Endothelial cell of umbilical vein (primary cell): ENCODE results near the gene MRM2.

Experiments
- EZH2 ChIP-seq: IDR thresholded peaks from 2 replicates; pipeline ENCODE4 v1.6.1; 2012; ENCODE audit warnings: borderline replicate concordance, low read depth, mild to moderate bottlenecking, moderate library complexity, low read length, inconsistent platforms; ENCODE audit not compliant: severe bottlenecking
- FOS ChIP-seq: IDR thresholded peaks from 2 replicates; pipeline ENCODE4 v1.6.1; 2011; ENCODE audit warnings: mild to moderate bottlenecking, low read length, moderate library complexity, borderline replicate concordance; ENCODE audit not compliant: insufficient read depth
- GATA2 ChIP-seq: IDR thresholded peaks from 2 replicates; pipeline ENCODE4 v1.7.0; 2011; ENCODE audit warnings: low read depth, mild to moderate bottlenecking, moderate library complexity, mixed read lengths, low read length; ENCODE audit not compliant: insufficient read length, insufficient read depth
- JUN ChIP-seq: IDR thresholded peaks from 2 replicates; pipeline ENCODE4 v1.6.1; 2011; ENCODE audit warnings: borderline replicate concordance, low read depth; ENCODE audit not compliant: insufficient read length, insufficient read depth
- MYC ChIP-seq: IDR thresholded peaks from one replicate; pipeline ENCODE4 v1.6.1; 2011; ENCODE audit warnings: mild to moderate bottlenecking, low read depth, low read length
- POLR2A ChIP-seq: IDR thresholded peaks from 2 replicates; pipeline ENCODE4 v1.6.1; 2012; ENCODE audit warnings: low read depth, mild to moderate bottlenecking, control low read depth, low read length
- POLR2AphosphoS5 ChIP-seq: IDR thresholded peaks from 2 replicates; pipeline ENCODE4 v1.6.1; 2012; ENCODE audit warnings: low read depth, mild to moderate bottlenecking, control low read depth, low read length, moderate library complexity; ENCODE audit not compliant: insufficient read depth
- TF ChIP-seq, protein P1 (sequence below), 2 donors: IDR thresholded peaks; 1 replicate in 1 of 2; 2 replicates in 1 of 2; pipeline ENCODE4 v1.5.1; 2011; ENCODE audit warnings: low read length in 2 of 2, mild to moderate bottlenecking in 2 of 2, moderate library complexity in 2 of 2, control low read depth in 1 of 2, inconsistent platforms in 1 of 2, low read depth in 1 of 2; ENCODE audit not compliant: insufficient read depth in 1 of 2; ENCODE audit errors: extremely low read depth in 1 of 2
- TF ChIP-seq, protein P2 (sequence below): IDR thresholded peaks from 2 replicates; pipeline ENCODE4 v1.6.1; 2011; ENCODE audit not compliant: insufficient read depth, insufficient read length

DNA sequence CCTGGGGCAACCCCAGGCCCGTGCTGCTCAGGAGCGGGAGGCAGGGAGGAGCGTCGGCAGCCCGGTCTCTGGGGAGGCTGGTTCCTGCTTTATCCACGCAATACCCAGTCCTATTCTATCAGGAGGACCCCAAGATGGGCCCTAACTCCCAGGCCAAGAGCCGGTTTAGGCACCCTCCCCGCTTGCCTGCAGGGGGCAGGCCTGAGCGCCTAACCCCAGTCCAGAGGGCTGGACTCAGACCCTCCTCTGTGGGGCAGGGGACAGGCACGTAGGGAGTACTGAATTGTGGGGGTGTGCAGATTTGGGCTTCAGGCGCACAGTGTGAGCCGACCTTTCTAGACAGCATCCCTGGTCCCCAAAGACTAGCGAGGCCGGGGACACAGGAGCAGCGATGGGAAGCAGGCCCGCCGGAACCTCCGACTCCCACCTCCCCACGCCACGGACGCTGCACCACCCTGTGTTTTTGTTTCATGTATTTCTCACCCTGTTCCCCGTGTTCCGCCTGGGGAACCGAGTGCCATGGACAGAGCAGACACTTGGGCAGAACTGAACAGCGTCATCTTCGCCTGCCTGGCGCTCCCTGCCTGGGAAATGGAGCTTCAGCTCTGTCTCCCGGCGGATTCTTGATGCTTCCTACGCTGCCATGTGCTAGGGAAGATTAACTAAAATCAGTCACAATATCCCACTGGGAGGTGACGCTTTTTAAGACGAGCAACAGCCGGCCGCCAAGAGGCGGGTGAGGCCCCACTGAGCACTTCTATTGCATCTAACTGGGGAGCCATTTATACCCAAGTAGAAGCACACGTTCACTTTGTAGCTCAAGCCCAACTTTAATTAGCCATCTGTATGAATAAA is 5.4 kb upstream of the MRM2 start:
- TF ChIP-seq POLR2AphosphoS5 (no peak), MYC (no peak), EZH2 (no peak), POLR2A (no peak), GATA2 (no peak), FOS (no peak), JUN (no peak)
- TF ChIP-seq, protein P1, sequence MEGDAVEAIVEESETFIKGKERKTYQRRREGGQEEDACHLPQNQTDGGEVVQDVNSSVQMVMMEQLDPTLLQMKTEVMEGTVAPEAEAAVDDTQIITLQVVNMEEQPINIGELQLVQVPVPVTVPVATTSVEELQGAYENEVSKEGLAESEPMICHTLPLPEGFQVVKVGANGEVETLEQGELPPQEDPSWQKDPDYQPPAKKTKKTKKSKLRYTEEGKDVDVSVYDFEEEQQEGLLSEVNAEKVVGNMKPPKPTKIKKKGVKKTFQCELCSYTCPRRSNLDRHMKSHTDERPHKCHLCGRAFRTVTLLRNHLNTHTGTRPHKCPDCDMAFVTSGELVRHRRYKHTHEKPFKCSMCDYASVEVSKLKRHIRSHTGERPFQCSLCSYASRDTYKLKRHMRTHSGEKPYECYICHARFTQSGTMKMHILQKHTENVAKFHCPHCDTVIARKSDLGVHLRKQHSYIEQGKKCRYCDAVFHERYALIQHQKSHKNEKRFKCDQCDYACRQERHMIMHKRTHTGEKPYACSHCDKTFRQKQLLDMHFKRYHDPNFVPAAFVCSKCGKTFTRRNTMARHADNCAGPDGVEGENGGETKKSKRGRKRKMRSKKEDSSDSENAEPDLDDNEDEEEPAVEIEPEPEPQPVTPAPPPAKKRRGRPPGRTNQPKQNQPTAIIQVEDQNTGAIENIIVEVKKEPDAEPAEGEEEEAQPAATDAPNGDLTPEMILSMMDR (IDR thresholded peaks at IDR 0.05; ENCODE audit: extremely low read depth in 1 of 2, insufficient read depth in 1 of 2, low read depth in 1 of 2, low read length in 2 of 2): peak; percentile 72 to 83
- TF ChIP-seq, protein P2, sequence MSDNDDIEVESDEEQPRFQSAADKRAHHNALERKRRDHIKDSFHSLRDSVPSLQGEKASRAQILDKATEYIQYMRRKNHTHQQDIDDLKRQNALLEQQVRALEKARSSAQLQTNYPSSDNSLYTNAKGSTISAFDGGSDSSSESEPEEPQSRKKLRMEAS: no peak
